HCT116 (cell line): ENCODE results near the gene SMURF1. TPM values are rescaled to one million over a fixed set of nuclear protein-coding genes. Genes with fewer than 3 reads are reported as not detected.

Source experiments
- ATAC-seq: fragments of 200-7000 bp; cut with Tn5 transposase; 2 replicates; pipeline ENCODE4 v1.9.1; 2020; ENCODE audit warnings: mild to moderate bottlenecking, moderate library complexity
- BruUV-seq: library from RNA; stranded (reverse); fragments of 400-500 nt; replicated peaks from 2 replicates; lab custom pipeline; 2021; lab: Mats Ljungman, UMichigan
- CTCF ChIA-PET: fragments of 300-600 bp; sonication (Branson Sonifier 250); formaldehyde crosslinking; loops from one replicate; lab custom pipeline; 2021; ENCODE audit warnings: antibody characterized with exemption; lab: Charles Lee
- POLR2A ChIA-PET: fragments of 300-600, 350-600 bp; sonication (Branson Sonifier 250); formaldehyde crosslinking; loops from one replicate; lab custom pipeline; 2021; ENCODE audit warnings: antibody characterized with exemption; lab: Charles Lee
- RAD21 ChIA-PET, 2 experiments: fragments of 300-600 bp; sonication (Branson Sonifier 250); formaldehyde crosslinking; loops; one replicate each; lab custom pipeline; 2023; ENCODE audit warnings: low total read pairs in 2 of 2; ENCODE audit not compliant: uncharacterized antibody in 2 of 2, unreplicated experiment in 2 of 2, low non-redundant PET in 1 of 2; lab: Charles Lee
- DNase-seq: peaks from one replicate; pipeline ENCODE4 v3.0.0-alpha.2; 2010; ENCODE audit warnings: low read depth, low spot score
- H2AFZ ChIP-seq: fragments of 200-600 bp; shearing (Covaris generic), sonication (generic); 2 replicates; pipeline ENCODE4 v1.6.1; 2017; ENCODE audit warnings: low read depth, mixed run types, mixed read lengths, antibody characterized with exemption, low read length; ENCODE audit not compliant: poor library complexity, severe bottlenecking
- H3K27ac ChIP-seq: 2 replicates; pipeline ENCODE4 v1.5.1; 2012; ENCODE audit warnings: low read depth, low read length
- H3K27me3 ChIP-seq: fragments of 200-600 bp; sonication (generic); 2 replicates; pipeline ENCODE4 v1.6.1; 2016; ENCODE audit warnings: mixed run types, low read length, mixed read lengths; ENCODE audit not compliant: insufficient read depth
- H3K36me3 ChIP-seq, 2 experiments: fragments of 200-500 bp in 1 of 2; fragments of 200-600 bp in 1 of 2; sonication (Bioruptor generic) in 1 of 2; sonication (generic) in 1 of 2; 2 replicates each; pipeline versions ENCODE4 v1.5.1 to v1.6.1; 2014 to 2016; ENCODE audit warnings: low read length in 2 of 2, inconsistent platforms in 1 of 2, mixed read lengths in 1 of 2, mixed run types in 1 of 2; ENCODE audit not compliant: insufficient read depth in 2 of 2, control insufficient read depth in 1 of 2
- H3K4me1 ChIP-seq, 2 experiments: fragments of 200-600 bp in 1 of 2; sonication (generic) in 1 of 2; 2 replicates each; pipeline versions ENCODE4 v1.5.1 to v1.6.1; 2012 to 2017; ENCODE audit warnings: low read length in 2 of 2, inconsistent platforms in 1 of 2, mild to moderate bottlenecking in 1 of 2, mixed read lengths in 1 of 2, mixed run types in 1 of 2, moderate library complexity in 1 of 2; ENCODE audit not compliant: insufficient read depth in 2 of 2, control insufficient read depth in 1 of 2
- H3K4me2 ChIP-seq: fragments of 200-600 bp; sonication (generic); 2 replicates; pipeline ENCODE4 v1.6.1; 2017; ENCODE audit warnings: mixed run types, low read length, mixed read lengths
- H3K4me3 ChIP-seq, 2 experiments: fragments of 200-600 bp in 1 of 2; sonication (generic) in 1 of 2; replicated peaks in 1 of 2; 2 replicates each; pipeline ENCODE4 v1.5.1; 2011 to 2016; ENCODE audit warnings: low read length in 2 of 2, control low read depth in 1 of 2, low read depth in 1 of 2, mild to moderate bottlenecking in 1 of 2, mixed read lengths in 1 of 2, mixed run types in 1 of 2
- H3K79me2 ChIP-seq: fragments of 200-600 bp; sonication (generic); 2 replicates; pipeline ENCODE4 v1.6.1; 2017; ENCODE audit warnings: mild to moderate bottlenecking, mixed run types, low read length, moderate library complexity, mixed read lengths; ENCODE audit not compliant: insufficient read depth
- H3K9ac ChIP-seq: fragments of 200-600 bp; sonication (generic); 2 replicates; pipeline ENCODE4 v1.6.1; 2016; ENCODE audit warnings: low read length, mixed read lengths
- H3K9me2 ChIP-seq: fragments of 200-600 bp; sonication (generic), shearing (Covaris generic); 2 replicates; pipeline ENCODE4 v1.6.1; 2017; ENCODE audit warnings: mixed run types, mild to moderate bottlenecking, moderate library complexity; ENCODE audit not compliant: insufficient read depth
- H3K9me3 ChIP-seq, 2 experiments: fragments of 200-500 bp in 1 of 2; fragments of 200-600 bp in 1 of 2; sonication (Bioruptor generic) in 1 of 2; sonication (generic) in 1 of 2; 2 replicates each; pipeline ENCODE4 v1.6.1; 2014 to 2017; ENCODE audit warnings: low read length in 2 of 2, mixed read lengths in 2 of 2, inconsistent platforms in 1 of 2, low read depth in 1 of 2, mild to moderate bottlenecking in 1 of 2, mixed run types in 1 of 2, moderate library complexity in 1 of 2; ENCODE audit not compliant: control insufficient read depth in 1 of 2, insufficient read depth in 1 of 2
- H4K20me1 ChIP-seq: fragments of 200-600 bp; sonication (generic), shearing (Covaris generic); 2 replicates; pipeline ENCODE4 v1.6.1; 2017; ENCODE audit warnings: mixed run types, mild to moderate bottlenecking, moderate library complexity; ENCODE audit not compliant: insufficient read depth
- CBX3 ChIP-seq: IDR thresholded peaks from 2 replicates; pipeline ENCODE4 v1.6.1; 2012; ENCODE audit warnings: low read depth
- CEBPB ChIP-seq: IDR thresholded peaks from 2 replicates; pipeline ENCODE4 v1.6.1; 2012; ENCODE audit warnings: low read depth
- EGR1 ChIP-seq: IDR thresholded peaks from 2 replicates; pipeline ENCODE4 v1.6.1; 2012; ENCODE audit warnings: low read depth
- ELF1 ChIP-seq: IDR thresholded peaks from 2 replicates; pipeline ENCODE4 v1.6.1; 2012; ENCODE audit warnings: low read depth, borderline replicate concordance
- EZH2phosphoT487 ChIP-seq: fragments of 200-600 bp; IDR thresholded peaks from 2 replicates; pipeline ENCODE4 v1.6.1; 2018; ENCODE audit warnings: antibody characterized with exemption, borderline replicate concordance
- FOSL1 ChIP-seq: IDR thresholded peaks from 2 replicates; pipeline ENCODE4 v1.6.1; 2012; ENCODE audit warnings: low read depth
- POLR2A ChIP-seq: IDR thresholded peaks from 2 replicates; pipeline ENCODE4 v1.7.0; 2011; ENCODE audit warnings: borderline replicate concordance; ENCODE audit not compliant: insufficient read depth, insufficient read length; ENCODE audit errors: extremely low read depth
- RAD21 ChIP-seq: IDR thresholded peaks from 2 replicates; pipeline ENCODE4 v1.6.1; 2012; ENCODE audit warnings: low read depth, mild to moderate bottlenecking
- SRF ChIP-seq: IDR thresholded peaks from 2 replicates; pipeline ENCODE4 v1.6.1; 2012; ENCODE audit warnings: low read depth
- ZFX ChIP-seq: fragments of 450-650 bp; IDR thresholded peaks from 2 replicates; pipeline ENCODE4 v1.6.1; 2017
- ZNF274 ChIP-seq: fragments of 200-500 bp; sonication (Bioruptor generic); IDR thresholded peaks from 2 replicates; pipeline ENCODE4 v1.6.1; 2014; ENCODE audit warnings: mild to moderate bottlenecking, low read depth, low read length, inconsistent platforms
- intact Hi-C: fragments of 100-400 bp; cut with micrococcal nuclease; formaldehyde crosslinking; loops from 2 replicates; pipeline ENCODE4 v1.10.0; 2022
- total RNA-seq: library from RNA; stranded (reverse); gene quantifications from one replicate; pipeline ENCODE4 v1.2.1, GENCODE V29; 2021; ENCODE audit not compliant: unreplicated experiment
- TF ChIP-seq, protein P1 (sequence below): IDR thresholded peaks from 2 replicates; pipeline ENCODE4 v1.6.1; 2011; ENCODE audit warnings: mild to moderate bottlenecking, low read length, moderate library complexity; ENCODE audit not compliant: insufficient replicate concordance; ENCODE audit errors: extremely low read depth
- TF ChIP-seq, protein P2 (sequence below): IDR thresholded peaks from 2 replicates; pipeline ENCODE4 v1.6.1; 2012
- TF ChIP-seq, protein P3 (sequence below): IDR thresholded peaks from 2 replicates; pipeline ENCODE4 v1.6.1; 2012
- TF ChIP-seq, protein P4 (sequence below), 3 experiments: fragments of 200-600 bp in 1 of 3; sonication (generic) in 1 of 3; IDR thresholded peaks in 2 of 3; conservative IDR thresholded peaks in 1 of 3; 2 replicates each; pipeline ENCODE4 v1.5.1; 2012 to 2017; ENCODE audit warnings: low read depth in 2 of 3, low read length in 2 of 3, antibody characterized with exemption in 1 of 3, borderline replicate concordance in 1 of 3, control low read depth in 1 of 3, mild to moderate bottlenecking in 1 of 3, mixed read lengths in 1 of 3, mixed run types in 1 of 3, moderate library complexity in 1 of 3; ENCODE audit not compliant: insufficient read depth in 1 of 3

SMURF1 gene
- total RNA-seq, 1 experiment from 2014 or later = 24.6 TPM

DNA sequence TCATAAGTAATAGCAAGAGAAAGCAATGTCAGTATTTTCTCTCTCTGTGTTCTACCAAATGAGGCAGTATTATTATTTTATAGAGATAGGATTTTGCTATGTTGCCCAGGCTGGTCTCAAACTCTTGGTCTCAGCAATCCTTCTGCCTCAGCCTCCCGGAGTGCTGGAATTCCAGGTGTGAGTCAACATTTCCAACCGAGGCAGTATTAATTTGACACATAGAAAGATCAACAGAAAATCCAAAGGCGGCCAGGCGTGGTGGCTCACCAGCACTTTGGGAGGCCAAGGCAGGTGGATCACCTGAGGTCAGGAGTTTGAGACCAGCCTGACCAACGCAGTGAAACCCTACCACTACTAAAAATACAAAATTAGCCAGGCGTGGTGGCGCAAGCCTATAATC lies 71.8 kb downstream of the SMURF1 start:
- H3K9me3 ChIP-seq = no peaks in the 10 kb centered on the region
- no peaks in the 10 kb centered on the region; the same call in 1 of the 2 replicates for H4K20me1 ChIP-seq
- intact Hi-C loops = no loop called here
- TF ChIP-seq FOSL1 = peak; percentile 45
- no peak for TF ChIP-seq ZNF274
- no peak for TF ChIP-seq ELF1
- TF ChIP-seq, protein P1, sequence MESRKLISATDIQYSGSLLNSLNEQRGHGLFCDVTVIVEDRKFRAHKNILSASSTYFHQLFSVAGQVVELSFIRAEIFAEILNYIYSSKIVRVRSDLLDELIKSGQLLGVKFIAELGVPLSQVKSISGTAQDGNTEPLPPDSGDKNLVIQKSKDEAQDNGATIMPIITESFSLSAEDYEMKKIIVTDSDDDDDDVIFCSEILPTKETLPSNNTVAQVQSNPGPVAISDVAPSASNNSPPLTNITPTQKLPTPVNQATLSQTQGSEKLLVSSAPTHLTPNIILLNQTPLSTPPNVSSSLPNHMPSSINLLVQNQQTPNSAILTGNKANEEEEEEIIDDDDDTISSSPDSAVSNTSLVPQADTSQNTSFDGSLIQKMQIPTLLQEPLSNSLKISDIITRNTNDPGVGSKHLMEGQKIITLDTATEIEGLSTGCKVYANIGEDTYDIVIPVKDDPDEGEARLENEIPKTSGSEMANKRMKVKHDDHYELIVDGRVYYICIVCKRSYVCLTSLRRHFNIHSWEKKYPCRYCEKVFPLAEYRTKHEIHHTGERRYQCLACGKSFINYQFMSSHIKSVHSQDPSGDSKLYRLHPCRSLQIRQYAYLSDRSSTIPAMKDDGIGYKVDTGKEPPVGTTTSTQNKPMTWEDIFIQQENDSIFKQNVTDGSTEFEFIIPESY = no peak
- H3K27ac ChIP-seq = no peak overlapping the region
- no TSS peak for BruUV-seq
- ATAC-seq (no peak), DNase-seq (no peak)
- H3K27me3 ChIP-seq = no peaks in the 10 kb centered on the region
- no peaks in the 10 kb centered on the region for H3K9me2 ChIP-seq
- H3K36me3 ChIP-seq = no peaks in the 10 kb centered on the region
- ChIA-PET POLR2A (interaction anchor here (0.6 kb wide), 1 partner anchor 65 kb away, joined by 3 read pairs; no protein-coding TSS in a partner anchor), RAD21 (no interaction called here), CTCF (no interaction called here)
- H3K4me2 ChIP-seq = peak overlapping the region; percentile 22
- peaks cover 0 to 13% of the 10 kb centered on the region in 2 experiments; a peak in 2 of 4 replicates for H3K4me1 ChIP-seq
- no peak overlapping the region for H3K4me3 ChIP-seq
- peaks cover 93% of the 10 kb centered on the region for H3K79me2 ChIP-seq
- no peak overlapping the region for H2AFZ ChIP-seq
- no peak overlapping the region for H3K9ac ChIP-seq

DNA sequence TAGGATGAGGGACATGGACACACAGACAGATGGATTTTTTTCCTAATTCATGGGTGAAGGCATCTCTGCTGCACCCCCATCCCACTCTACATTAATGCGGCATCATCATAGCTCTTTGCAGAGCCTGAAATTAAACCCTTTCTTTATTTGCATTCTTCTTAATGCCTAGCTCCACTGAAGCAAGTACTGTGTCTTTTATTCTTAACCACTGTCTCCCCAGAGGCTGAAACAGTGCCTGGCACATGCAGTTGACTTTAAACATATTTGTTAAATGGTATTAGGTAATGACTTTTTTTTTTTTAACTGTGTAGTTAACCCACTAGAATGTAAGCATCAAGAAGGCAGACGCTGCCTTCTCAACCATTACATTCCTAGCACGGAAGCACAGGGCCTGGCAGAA lies 73.5 kb downstream of the SMURF1 start:
- no peak overlapping the region for H2AFZ ChIP-seq
- H3K9ac ChIP-seq = no peak overlapping the region
- intact Hi-C loops = no loop called here
- no peaks in the 10 kb centered on the region for H3K9me3 ChIP-seq
- POLR2A ChIA-PET = no interaction called here
- H3K79me2 ChIP-seq = peaks cover 85% of the 10 kb centered on the region
- no peaks in the 10 kb centered on the region for H3K27me3 ChIP-seq
- H3K4me1 ChIP-seq = peaks cover 0 to 13% of the 10 kb centered on the region in 2 experiments; a peak in 2 of 4 replicates
- H3K4me3 ChIP-seq = no peak overlapping the region
- no peaks in the 10 kb centered on the region for H3K36me3 ChIP-seq
- no peak for TF ChIP-seq ZFX
- TF ChIP-seq POLR2A = no peak
- no peak for TF ChIP-seq CEBPB
- TF ChIP-seq CBX3 = no peak
- TF ChIP-seq FOSL1 = no peak
- TF ChIP-seq, protein P1 = no peak
- no peak for TF ChIP-seq EGR1
- TF ChIP-seq, protein P2, sequence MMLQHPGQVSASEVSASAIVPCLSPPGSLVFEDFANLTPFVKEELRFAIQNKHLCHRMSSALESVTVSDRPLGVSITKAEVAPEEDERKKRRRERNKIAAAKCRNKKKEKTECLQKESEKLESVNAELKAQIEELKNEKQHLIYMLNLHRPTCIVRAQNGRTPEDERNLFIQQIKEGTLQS = no peak
- TF ChIP-seq SRF = no peak
- no peak for TF ChIP-seq EZH2phosphoT487
- TF ChIP-seq, protein P3, sequence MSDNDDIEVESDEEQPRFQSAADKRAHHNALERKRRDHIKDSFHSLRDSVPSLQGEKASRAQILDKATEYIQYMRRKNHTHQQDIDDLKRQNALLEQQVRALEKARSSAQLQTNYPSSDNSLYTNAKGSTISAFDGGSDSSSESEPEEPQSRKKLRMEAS = no peak
- no peak for TF ChIP-seq RAD21
- TF ChIP-seq, protein P4, sequence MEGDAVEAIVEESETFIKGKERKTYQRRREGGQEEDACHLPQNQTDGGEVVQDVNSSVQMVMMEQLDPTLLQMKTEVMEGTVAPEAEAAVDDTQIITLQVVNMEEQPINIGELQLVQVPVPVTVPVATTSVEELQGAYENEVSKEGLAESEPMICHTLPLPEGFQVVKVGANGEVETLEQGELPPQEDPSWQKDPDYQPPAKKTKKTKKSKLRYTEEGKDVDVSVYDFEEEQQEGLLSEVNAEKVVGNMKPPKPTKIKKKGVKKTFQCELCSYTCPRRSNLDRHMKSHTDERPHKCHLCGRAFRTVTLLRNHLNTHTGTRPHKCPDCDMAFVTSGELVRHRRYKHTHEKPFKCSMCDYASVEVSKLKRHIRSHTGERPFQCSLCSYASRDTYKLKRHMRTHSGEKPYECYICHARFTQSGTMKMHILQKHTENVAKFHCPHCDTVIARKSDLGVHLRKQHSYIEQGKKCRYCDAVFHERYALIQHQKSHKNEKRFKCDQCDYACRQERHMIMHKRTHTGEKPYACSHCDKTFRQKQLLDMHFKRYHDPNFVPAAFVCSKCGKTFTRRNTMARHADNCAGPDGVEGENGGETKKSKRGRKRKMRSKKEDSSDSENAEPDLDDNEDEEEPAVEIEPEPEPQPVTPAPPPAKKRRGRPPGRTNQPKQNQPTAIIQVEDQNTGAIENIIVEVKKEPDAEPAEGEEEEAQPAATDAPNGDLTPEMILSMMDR (IDR thresholded peaks at IDR 0.05 in 2 of 3, conservative IDR thresholded peaks at IDR 0.05 in 1 of 3; ENCODE audit: borderline replicate concordance in 1 of 3, insufficient read depth in 1 of 3, low read depth in 2 of 3, low read length in 2 of 3) = no peak
- CTCF ChIA-PET = no interaction called here
- H4K20me1 ChIP-seq = no peaks in the 10 kb centered on the region
- ATAC-seq = no peak
- BruUV-seq = no TSS peak
- H3K27ac ChIP-seq = no peak overlapping the region
- RAD21 ChIA-PET = no interaction called here
- no peak for DNase-seq
- H3K4me2 ChIP-seq = no peak overlapping the region
- no peaks in the 10 kb centered on the region for H3K9me2 ChIP-seq
